Measurements from ENCODE around the gene TNS3.

DNA sequence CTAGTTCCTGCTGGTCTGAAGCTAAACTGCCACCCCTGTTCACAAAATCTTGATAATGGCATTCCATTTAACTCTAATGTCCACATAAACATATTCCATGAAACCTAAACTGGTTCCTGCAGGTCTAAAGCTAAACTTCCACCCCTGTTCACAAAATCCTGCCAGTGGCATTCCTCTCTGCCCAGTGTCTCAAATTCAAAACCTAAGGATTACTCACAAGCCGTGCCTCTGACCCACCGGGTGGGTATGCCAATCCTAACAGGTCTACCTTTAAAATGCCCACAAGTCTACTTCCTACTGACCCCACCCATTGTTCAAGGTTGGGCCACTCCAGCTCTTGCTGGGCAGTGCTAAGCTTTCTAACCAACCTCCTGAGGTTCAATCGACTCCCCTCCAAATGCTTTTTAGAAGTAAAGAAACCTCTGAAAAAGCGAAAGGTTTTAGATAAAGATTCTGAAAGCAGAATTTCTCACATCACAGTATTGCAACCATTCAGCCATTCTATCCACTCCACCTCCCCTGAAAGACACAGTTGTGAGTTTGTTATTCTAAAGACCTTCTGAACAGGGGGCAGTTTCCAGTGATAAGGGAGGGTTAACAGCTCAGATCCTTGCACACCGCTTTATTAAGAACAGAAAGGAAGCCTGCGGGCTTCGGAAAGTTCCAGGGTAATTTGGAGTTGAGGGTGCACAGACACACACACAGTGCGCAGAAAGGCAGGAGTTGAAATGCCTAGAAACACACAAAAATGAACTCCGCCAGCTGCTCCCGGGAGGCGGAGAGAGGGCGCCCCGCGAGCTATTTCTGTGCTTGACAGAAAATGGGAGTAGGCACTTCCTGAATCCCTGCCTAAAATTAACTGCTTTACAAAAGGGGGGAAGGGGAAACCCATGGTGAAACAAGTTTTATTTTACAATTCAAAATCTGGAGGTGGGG is 87.7 kb downstream of the TNS3 start:
- TF ChIP-seq ZNF558 (CRISPR knock-in tag; IDR thresholded peaks at IDR 0.05; ENCODE audit: borderline replicate concordance) (no peak), ZNF263 (CRISPR knock-in tag; IDR thresholded peaks at IDR 0.05) (no peak), TAF1 (CRISPR knock-in tag; IDR thresholded peaks at IDR 0.05) (no peak), HES4 (CRISPR knock-in tag; IDR thresholded peaks at IDR 0.05; ENCODE audit: borderline replicate concordance) (no peak), EZH2 (conservative IDR thresholded peaks at IDR 0.05; ENCODE audit: low read depth, low read length) (no peak), POLR2AphosphoS5 (IDR thresholded peaks at IDR 0.05; ENCODE audit: low read depth, low read length) (no peak), ELF3 (CRISPR knock-in tag; IDR thresholded peaks at IDR 0.05) (no peak), SP1 (IDR thresholded peaks at IDR 0.05) (no peak), SP1 (CRISPR knock-in tag; IDR thresholded peaks at IDR 0.05) (no peak), RFX5 (IDR thresholded peaks at IDR 0.05; ENCODE audit: low read depth, low read length) (no peak)
- TF ChIP-seq, protein P1, sequence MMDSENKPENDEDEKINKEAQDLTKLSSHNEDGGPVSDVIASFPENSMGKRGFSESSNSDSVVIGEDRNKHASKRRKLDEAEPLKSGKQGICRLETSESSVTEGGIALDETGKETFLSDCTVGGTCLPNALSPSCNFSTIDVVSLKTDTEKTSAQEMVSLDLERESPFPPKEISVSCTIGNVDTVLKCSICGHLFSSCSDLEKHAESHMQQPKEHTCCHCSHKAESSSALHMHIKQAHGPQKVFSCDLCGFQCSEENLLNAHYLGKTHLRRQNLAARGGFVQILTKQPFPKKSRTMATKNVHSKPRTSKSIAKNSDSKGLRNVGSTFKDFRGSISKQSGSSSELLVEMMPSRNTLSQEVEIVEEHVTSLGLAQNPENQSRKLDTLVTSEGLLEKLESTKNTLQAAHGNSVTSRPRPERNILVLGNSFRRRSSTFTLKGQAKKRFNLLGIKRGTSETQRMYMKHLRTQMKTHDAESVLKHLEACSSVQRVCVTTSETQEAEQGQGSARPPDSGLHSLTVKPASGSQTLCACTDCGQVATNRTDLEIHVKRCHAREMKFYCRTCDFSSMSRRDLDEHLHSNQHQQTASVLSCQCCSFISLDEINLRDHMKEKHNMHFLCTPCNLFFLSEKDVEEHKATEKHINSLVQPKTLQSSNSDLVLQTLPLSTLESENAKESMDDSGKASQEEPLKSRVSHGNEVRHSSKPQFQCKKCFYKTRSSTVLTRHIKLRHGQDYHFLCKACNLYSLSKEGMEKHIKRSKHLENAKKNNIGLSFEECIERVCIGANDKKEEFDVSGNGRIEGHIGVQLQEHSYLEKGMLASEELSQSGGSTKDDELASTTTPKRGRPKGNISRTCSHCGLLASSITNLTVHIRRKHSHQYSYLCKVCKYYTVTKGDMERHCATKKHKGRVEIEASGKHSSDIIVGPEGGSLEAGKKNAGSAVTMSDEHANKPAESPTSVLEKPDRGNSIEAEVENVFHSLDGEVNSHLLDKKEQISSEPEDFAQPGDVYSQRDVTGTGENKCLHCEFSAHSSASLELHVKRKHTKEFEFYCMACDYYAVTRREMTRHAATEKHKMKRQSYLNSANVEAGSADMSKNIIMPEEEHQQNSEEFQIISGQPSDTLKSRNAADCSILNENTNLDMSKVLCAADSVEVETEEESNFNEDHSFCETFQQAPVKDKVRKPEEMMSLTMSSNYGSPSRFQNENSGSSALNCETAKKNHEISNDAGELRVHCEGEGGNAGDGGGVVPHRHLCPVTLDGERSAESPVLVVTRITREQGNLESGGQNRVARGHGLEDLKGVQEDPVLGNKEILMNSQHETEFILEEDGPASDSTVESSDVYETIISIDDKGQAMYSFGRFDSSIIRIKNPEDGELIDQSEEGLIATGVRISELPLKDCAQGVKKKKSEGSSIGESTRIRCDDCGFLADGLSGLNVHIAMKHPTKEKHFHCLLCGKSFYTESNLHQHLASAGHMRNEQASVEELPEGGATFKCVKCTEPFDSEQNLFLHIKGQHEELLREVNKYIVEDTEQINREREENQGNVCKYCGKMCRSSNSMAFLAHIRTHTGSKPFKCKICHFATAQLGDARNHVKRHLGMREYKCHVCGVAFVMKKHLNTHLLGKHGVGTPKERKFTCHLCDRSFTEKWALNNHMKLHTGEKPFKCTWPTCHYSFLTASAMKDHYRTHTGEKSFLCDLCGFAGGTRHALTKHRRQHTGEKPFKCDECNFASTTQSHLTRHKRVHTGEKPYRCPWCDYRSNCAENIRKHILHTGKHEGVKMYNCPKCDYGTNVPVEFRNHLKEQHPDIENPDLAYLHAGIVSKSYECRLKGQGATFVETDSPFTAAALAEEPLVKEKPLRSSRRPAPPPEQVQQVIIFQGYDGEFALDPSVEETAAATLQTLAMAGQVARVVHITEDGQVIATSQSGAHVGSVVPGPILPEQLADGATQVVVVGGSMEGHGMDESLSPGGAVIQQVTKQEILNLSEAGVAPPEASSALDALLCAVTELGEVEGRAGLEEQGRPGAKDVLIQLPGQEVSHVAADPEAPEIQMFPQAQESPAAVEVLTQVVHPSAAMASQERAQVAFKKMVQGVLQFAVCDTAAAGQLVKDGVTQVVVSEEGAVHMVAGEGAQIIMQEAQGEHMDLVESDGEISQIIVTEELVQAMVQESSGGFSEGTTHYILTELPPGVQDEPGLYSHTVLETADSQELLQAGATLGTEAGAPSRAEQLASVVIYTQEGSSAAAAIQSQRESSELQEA (CRISPR knock-in tag; IDR thresholded peaks at IDR 0.05; ENCODE audit: not compliant biosample characterization): no peak
- TF ChIP-seq, protein P2, sequence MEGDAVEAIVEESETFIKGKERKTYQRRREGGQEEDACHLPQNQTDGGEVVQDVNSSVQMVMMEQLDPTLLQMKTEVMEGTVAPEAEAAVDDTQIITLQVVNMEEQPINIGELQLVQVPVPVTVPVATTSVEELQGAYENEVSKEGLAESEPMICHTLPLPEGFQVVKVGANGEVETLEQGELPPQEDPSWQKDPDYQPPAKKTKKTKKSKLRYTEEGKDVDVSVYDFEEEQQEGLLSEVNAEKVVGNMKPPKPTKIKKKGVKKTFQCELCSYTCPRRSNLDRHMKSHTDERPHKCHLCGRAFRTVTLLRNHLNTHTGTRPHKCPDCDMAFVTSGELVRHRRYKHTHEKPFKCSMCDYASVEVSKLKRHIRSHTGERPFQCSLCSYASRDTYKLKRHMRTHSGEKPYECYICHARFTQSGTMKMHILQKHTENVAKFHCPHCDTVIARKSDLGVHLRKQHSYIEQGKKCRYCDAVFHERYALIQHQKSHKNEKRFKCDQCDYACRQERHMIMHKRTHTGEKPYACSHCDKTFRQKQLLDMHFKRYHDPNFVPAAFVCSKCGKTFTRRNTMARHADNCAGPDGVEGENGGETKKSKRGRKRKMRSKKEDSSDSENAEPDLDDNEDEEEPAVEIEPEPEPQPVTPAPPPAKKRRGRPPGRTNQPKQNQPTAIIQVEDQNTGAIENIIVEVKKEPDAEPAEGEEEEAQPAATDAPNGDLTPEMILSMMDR (CRISPR knock-in tag; IDR thresholded peaks at IDR 0.05): no peak
- TF ChIP-seq, protein P3, sequence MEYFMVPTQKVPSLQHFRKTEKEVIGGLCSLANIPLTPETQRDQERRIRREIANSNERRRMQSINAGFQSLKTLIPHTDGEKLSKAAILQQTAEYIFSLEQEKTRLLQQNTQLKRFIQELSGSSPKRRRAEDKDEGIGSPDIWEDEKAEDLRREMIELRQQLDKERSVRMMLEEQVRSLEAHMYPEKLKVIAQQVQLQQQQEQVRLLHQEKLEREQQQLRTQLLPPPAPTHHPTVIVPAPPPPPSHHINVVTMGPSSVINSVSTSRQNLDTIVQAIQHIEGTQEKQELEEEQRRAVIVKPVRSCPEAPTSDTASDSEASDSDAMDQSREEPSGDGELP (IDR thresholded peaks at IDR 0.05; ENCODE audit: borderline replicate concordance, low read depth): no peak

All from HepG2 (cell line).